GM19193 (cell line): ENCODE results near the gene PLPPR4.

Experiments
- POLR2A ChIP-seq: IDR thresholded peaks from 4 replicates; pipeline ENCODE4 v1.6.1; 2011; ENCODE audit not compliant: insufficient read depth, insufficient read length; ENCODE audit errors: extremely low read depth

The PLPPR4 gene

DNA sequence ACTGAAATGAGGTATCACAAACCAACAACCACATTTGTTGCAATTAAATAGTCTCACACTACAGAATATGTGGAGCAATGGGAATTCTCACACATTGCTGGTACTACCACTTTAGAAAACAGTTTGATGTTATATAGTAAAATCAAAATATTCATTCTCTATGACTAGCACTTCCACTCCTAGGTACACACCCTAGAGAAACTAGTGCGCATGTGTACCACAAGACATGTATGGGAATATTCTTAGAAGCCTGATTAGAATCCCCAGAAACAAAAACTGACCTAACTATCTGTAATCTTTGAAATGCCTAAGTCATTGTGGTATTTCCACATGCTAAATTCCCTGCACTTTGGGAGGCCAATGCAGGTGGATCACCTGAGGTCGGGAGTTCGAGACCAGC is 18.1 kb upstream of the PLPPR4 start:
- no peak for TF ChIP-seq POLR2A

DNA sequence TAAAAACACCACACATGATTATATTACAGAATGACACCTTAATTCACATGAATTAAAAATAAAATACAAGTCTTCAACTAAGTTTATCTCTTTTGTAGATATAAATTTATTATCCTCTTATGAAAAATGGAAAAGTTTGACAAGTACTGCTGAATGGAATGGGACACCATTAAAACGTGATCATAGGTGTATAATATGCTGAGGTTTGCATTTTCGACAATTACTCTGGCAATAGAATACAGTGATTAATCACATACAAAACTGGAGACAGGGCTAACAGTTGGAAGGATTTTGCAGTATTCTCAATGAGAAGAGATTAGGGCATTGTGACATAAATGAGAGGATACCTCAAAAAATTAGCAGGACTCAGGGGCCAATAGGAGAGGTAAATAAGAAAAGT is 17.1 kb upstream of the PLPPR4 start:
- TF ChIP-seq POLR2A = no peak

DNA sequence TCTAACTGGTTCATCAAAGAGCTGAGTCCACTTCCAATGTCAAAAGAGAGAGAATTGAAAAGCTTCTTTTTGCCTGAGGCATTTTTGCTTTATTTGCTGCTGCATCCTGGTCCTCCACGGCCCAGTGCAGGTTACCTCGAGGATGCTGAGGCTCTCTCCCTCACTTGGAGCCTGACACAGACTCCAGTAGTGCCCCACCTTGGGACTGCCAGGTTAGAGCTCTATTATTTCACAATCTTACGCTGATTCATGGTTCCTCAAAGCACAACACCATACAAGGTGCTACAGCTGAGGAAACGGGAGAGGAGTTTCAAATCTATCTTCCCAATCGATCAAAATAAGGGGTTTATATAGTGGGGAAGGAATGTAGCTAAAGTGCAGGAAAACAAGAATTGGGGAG is 13.6 kb upstream of the PLPPR4 start:
- no peak for TF ChIP-seq POLR2A

DNA sequence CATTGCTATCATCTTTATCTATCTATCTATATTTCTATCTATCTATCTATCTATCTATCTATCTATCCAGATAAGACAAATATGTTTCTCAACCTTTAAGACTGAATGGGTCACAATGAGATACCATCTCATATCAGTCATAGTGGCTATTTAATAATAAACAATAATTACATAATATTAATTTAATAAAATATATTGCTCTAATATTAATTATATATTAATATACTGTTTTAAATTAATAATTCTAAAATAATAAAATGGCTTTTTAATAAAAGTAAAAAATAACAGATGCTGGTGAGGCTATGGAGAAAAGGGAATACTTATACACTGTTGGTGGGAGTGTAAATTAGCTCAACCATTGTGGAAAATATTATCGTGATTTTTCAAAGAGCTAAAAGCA is 13.0 kb upstream of the PLPPR4 start:
- no peak for TF ChIP-seq POLR2A

DNA sequence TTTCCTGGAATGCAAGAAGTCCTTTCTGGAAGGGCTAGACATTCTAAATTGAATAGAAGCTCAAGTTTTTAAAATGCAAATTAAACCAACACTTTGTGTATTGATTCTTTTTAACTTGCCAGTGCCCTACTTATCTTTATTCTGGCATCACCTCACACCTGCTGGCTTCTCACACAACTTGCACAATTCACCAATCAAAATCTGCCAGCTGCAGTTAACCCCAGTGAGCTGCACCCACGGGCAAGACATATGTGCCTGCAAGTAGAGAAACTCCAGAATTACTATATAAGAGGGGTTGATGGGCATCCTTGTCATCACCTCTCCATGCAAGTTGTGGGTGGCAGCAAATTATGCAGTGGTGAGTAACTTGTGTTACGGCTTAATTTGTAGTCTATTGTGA is 11.7 kb upstream of the PLPPR4 start:
- no peak for TF ChIP-seq POLR2A

DNA sequence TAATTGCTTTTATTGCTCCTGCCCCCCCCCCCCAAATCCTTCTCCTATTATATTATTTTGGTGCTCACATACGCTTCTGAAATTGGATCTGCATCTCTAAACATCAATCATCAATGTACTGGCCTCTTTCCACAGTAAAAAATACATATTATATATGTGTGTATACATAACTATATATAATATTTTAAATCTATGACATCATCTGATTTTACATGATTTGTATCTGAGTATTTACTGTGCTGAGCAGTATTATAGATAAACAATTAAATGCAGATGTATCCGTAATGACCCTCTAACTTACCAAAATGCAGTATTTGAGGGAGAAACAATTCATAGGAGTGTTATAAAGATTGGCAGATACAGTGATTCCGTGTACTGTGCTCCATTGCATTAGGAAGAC is 832 bp downstream of the PLPPR4 start:
- no peak for TF ChIP-seq POLR2A

DNA sequence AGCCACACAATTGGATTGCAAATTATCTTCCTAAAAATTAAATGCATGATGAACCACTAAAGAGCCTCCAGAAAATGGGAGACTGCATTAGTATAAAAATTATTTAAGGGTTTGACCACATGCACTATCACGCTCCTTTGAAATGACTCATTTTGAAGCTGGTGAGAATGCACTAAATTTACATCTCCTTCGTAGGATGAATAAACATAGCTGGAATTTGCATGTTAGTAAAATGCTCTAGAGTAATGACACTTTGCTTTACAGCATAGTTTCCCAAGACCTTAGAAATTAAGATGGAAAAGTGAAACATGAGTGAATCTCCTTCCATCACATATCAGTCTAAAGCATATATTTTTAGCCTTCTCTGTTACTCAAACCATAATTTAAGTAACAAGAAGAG is 2.4 kb downstream of the PLPPR4 start:
- TF ChIP-seq POLR2A = no peak

DNA sequence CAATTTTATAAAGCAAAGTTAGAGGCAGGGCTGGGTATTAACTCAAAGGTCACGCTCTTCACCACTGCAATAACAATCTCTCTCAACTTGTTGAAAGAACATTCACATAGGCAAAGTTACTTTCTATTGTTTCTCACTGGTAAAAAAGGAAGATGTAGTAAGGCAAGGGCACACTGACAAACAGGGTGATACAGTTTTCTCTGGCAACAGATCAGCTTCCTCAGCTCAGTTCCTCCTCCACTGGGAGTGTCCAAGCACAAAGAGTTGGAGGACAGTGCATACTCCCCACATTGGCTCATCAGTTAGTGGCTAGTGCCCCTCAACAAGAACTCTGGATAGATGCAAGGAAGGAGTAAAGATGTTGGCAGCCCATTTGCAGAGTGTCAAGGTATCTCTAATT is 3.7 kb downstream of the PLPPR4 start:
- TF ChIP-seq POLR2A = no peak

DNA sequence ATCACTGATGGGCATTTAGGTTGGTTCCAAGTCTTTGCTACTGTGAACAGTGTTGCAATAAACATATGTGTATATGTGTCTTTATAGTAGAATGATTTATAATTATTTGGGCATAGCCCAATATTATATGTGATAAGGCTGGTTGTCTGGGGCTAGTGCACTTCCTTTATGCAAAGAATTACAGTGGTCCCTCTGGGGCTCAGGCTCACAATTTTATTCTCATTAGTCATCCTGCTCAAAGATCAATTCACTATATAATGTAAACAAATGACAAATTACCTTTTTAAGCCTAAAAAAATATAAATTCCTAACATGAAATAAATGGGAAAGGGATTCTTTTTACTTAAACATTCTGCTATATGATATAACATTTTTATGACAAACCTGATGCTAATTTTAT is 5.0 kb downstream of the PLPPR4 start:
- TF ChIP-seq POLR2A = no peak

DNA sequence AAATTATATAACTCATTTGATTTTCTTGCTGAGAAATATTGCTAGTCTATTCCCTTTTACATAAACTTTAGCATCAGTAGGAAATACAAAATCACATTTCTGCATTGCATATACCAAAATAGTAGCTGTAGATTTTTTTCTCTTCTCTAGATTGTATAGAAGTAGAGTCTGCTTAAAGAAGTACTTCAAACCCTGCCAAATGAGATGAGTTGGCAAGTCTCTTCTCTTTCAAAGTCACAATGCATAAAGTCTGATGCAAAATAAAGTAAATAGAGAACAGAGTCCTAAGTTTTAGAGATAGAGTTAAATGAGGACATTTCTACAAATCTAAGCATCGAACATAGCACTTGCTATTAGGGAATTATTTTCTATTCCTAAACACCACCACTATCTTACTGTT is 6.4 kb downstream of the PLPPR4 start:
- TF ChIP-seq POLR2A = no peak

DNA sequence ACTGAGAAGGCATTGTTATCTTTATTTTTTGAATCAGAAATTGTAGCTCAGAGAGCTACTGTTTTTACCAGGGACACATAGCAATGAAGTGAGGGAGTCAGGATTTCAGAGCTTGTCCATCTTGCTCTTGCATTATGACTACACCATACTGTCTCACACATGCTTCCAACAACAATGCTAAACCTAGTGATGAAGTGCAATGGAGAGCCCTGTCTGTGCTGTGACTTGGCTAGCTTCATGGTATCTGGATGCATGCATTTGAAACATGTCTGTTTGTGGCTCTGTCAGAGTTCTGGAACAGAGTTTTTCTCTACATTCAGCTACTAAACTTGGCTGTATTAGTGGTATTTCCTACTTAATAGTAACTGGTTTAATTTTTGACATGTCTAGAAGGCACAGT is 7.0 kb downstream of the PLPPR4 start:
- no peak for TF ChIP-seq POLR2A

DNA sequence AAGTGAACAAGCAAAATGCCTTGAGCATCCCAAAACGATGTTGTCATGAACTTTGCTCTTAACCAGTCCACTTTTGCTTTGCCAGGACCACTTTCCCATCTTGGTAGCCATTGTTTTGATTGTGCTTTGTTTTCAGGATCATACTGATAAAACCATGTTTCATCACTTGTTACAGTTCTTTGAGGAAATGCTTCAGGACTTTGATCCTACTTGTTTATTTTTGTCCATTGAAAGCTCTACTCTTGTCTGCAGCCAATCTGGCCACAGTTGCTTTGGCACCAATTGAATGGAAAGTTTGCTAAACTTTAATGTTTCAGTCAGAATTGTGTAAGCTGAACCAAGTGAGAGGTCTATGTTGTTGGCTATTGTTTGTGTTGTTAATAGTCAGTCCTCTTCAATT is 12.8 kb downstream of the PLPPR4 start:
- no peak for TF ChIP-seq POLR2A

DNA sequence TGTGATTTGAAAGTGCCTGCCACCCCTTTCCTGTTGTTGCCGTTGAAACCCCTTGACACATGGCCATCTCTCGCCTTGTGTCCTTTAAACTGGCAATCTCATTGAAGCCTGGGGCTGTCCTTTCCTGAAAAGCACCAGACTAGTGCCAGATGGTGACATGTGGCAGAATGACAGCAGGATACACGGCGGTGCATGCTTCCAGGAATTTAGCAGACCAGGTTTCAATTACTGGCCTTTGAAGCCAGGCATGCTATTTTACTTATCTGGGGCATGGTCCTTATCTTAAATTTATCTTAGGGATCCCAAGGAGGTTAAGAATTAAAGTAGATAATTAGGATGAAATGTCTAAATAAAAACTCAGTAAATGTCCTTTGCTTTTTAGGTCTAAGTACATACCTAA is 15.2 kb downstream of the PLPPR4 start:
- no peak for TF ChIP-seq POLR2A

DNA sequence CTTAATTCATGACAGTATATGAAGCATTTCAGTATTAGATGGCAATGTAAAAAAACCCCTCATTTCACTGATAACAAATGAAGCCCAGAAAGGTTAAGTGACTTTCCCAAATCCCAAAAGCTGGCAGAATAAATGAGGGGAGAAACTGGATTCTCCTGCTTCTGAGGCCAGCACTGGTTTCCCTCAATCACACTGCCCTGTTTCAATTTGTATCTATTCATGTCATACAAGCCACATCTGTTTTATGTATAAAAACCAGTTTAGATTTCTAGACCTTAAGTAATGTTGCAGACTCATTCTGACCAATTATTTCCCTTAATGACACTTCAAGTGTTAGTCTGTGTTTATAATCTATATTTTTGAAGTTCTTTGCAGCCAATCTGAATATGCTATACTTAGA is 16.8 kb downstream of the PLPPR4 start:
- no peak for TF ChIP-seq POLR2A

DNA sequence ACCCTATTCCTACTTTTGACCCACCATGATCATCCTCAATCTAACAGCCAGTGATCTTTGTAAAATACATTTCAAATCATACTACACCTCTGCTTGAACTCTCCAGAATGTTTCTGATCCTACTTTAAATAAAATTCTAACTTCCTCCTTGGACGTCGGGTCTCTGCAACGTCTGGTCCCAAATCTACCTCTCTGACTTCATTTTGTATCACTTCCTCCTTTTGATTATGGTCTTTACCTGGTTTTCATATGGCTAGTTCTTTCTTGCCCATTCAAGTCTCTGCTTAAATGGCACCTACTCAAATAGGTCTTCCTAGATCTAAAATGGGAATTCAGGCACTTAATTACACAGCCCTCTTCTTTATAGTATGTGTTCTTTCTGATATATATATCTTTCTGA is 18.2 kb downstream of the PLPPR4 start:
- TF ChIP-seq POLR2A = no peak

DNA sequence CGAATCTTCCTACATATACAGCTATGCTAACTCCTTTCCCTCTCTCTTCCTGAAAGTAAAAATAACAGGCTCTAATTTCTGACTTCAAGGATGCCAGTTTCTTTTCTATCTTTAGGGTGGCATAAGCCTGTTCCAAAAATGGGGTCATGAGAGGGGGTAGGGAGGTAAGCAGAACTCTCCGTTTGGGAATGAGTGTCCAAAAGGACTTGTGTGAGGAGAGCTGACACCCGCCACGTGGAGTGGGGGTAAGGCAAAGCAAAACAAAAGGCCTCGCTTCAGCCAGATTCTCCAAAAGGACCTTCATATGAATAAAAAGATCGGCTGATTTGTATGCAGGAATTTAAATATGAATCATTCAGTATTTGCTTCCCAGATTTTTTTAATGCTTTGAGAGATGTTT is 28.6 kb downstream of the PLPPR4 start:
- no peak for TF ChIP-seq POLR2A

DNA sequence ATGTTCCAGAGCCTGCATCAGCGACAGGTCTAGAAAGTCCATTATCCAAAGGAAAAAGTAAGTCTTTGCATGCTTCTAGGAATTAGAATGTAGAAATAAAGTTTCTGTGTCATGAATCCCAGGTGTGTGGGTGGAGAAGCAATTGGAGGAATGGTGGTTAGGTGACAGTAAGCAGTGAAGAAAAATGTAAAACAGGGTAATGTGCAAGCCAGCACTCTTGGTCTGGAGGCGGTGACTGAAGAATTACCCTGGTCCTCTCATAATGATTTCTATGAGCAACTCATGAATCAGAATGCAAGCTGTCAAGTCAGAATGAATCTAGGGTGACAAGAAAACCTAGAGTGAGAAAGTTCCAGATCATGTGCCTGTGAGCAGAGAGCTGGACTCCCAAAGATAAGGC is 33.6 kb downstream of the PLPPR4 start:
- no peak for TF ChIP-seq POLR2A
